GM12878 (cell line): ENCODE measurements around the gene RERE. TPM values are rescaled to one million over a fixed set of nuclear protein-coding genes. Genes with fewer than 3 reads are reported as not detected.

ENCODE experiments used
- ATAC-seq: fragments of 200-7000 bp; cut with Tn5 transposase; 3 replicates; pipeline ENCODE4 v1.9.1; 2020; ENCODE audit warnings: mild to moderate bottlenecking, moderate library complexity
- BruUV-seq: library from RNA; stranded (reverse); fragments of 400-500 nt; replicated peaks from 2 replicates; lab custom pipeline; 2021; lab: Mats Ljungman, UMichigan
- CTCF ChIA-PET: fragments of 300-600 bp; sonication (Branson Sonifier 250); formaldehyde crosslinking; extraction: SDS; loops from one replicate; lab custom pipeline; 2021; ENCODE audit warnings: inconsistent platforms; lab: Yijun Ruan, JAX
- POLR2A ChIA-PET: fragments of 350-600 bp; formaldehyde crosslinking; extraction: SDS; loops from one replicate; lab custom pipeline; 2021; ENCODE audit warnings: inconsistent platforms; lab: Charles Lee
- RAD21 ChIA-PET: fragments of 300-600 bp; sonication (Branson Sonifier 250); formaldehyde crosslinking; loops from one replicate; lab custom pipeline; 2023; ENCODE audit warnings: antibody characterized with exemption; ENCODE audit not compliant: unreplicated experiment; lab: Charles Lee
- SMC1A ChIA-PET: fragments of 300-600 bp; sonication (Branson Sonifier 250); formaldehyde crosslinking; loops from one replicate; lab custom pipeline; 2023; ENCODE audit not compliant: unreplicated experiment, uncharacterized antibody; lab: Charles Lee
- DNase-seq: peaks from one replicate; pipeline ENCODE4 v3.0.0-alpha.2; 2011; ENCODE audit warnings: low read depth, low spot score
- FAIRE-seq: peaks from 3 replicates; lab custom pipeline; 2011; peaks lifted over from hg19 to GRCh38; lab: Jason Lieb, UNC
- H2AFZ ChIP-seq: 2 replicates; pipeline ENCODE4 v1.6.0; 2011; ENCODE audit warnings: low read depth, low read length, control low read depth; ENCODE audit not compliant: control insufficient read depth
- H3K27ac ChIP-seq: 2 replicates; pipeline ENCODE4 v1.5.1; 2011; ENCODE audit warnings: control low read depth; ENCODE audit not compliant: control insufficient read depth, insufficient read depth
- H3K27me3 ChIP-seq, 2 experiments: replicated peaks in 1 of 2; 2 replicates each; pipeline versions ENCODE4 v1.6.0 to v1.6.1; 2011; ENCODE audit warnings: low read length in 1 of 2; ENCODE audit not compliant: control insufficient read depth in 2 of 2, insufficient read depth in 2 of 2
- H3K36me3 ChIP-seq, 2 experiments: 2 replicates each; pipeline ENCODE4 v1.5.1; 2011; ENCODE audit warnings: low read length in 1 of 2; ENCODE audit not compliant: control insufficient read depth in 2 of 2, insufficient read depth in 2 of 2
- H3K4me1 ChIP-seq: 2 replicates; pipeline ENCODE4 v1.6.1; 2011; ENCODE audit warnings: mild to moderate bottlenecking, low read length, moderate library complexity, mixed read lengths; ENCODE audit not compliant: control insufficient read depth, insufficient read depth
- H3K4me2 ChIP-seq: 2 replicates; pipeline ENCODE4 v1.6.0; 2011; ENCODE audit warnings: control low read depth; ENCODE audit not compliant: control insufficient read depth, insufficient read depth
- H3K4me3 ChIP-seq: fragments of 200-600 bp; sonication (generic); 2 replicates; pipeline ENCODE4 v1.5.1; 2016
- H3K79me2 ChIP-seq: 2 replicates; pipeline ENCODE4 v1.6.0; 2011; ENCODE audit warnings: low read length; ENCODE audit not compliant: control insufficient read depth, insufficient read depth
- H3K9ac ChIP-seq: 2 replicates; pipeline ENCODE4 v1.8.0; 2011; ENCODE audit warnings: low read length, control low read depth, mixed read lengths; ENCODE audit not compliant: control insufficient read depth, insufficient read depth
- H3K9me3 ChIP-seq: replicated peaks from 3 replicates; pipeline ENCODE4 v1.5.1; 2011; ENCODE audit warnings: mild to moderate bottlenecking, low read length; ENCODE audit not compliant: control insufficient read depth, insufficient read depth
- H4K20me1 ChIP-seq: 2 replicates; pipeline ENCODE4 v1.6.0; 2011; ENCODE audit not compliant: control insufficient read depth, insufficient read depth
- BACH1 ChIP-seq: fragments of 450-650 bp; IDR thresholded peaks from 2 replicates; pipeline ENCODE4 v1.6.1; 2017; ENCODE audit warnings: mild to moderate bottlenecking, borderline replicate concordance
- CBFB ChIP-seq: IDR thresholded peaks from 2 replicates; pipeline ENCODE4 v1.6.1; 2016; ENCODE audit warnings: antibody characterized with exemption, low read depth
- CHD2 ChIP-seq: IDR thresholded peaks from 2 replicates; pipeline ENCODE4 v1.6.1; 2011; ENCODE audit warnings: low read depth, low read length, improper control_type of control experiment, borderline replicate concordance
- FOS ChIP-seq: IDR thresholded peaks from 3 replicates; pipeline ENCODE4 v1.6.1; 2011; ENCODE audit warnings: borderline replicate concordance; ENCODE audit not compliant: insufficient read length; ENCODE audit errors: extremely low read depth
- IRF4 ChIP-seq: IDR thresholded peaks from 2 replicates; pipeline ENCODE4 v1.6.1; 2011; ENCODE audit warnings: low read depth, low read length
- IRF5 ChIP-seq: fragments of 450-650 bp; IDR thresholded peaks from 2 replicates; pipeline ENCODE4 v1.6.1; 2017; ENCODE audit warnings: borderline replicate concordance
- NRF1 ChIP-seq: conservative IDR thresholded peaks from 2 replicates; pipeline ENCODE4 v1.6.1; 2011; ENCODE audit warnings: mild to moderate bottlenecking, low read depth, low read length, improper control_type of control experiment
- RAD21 ChIP-seq: IDR thresholded peaks from 2 replicates; pipeline ENCODE4 v1.6.1; 2011; ENCODE audit warnings: mild to moderate bottlenecking, low read depth, low read length, moderate library complexity; ENCODE audit not compliant: insufficient read depth
- ZBTB33 ChIP-seq: fragments of 450-650 bp; IDR thresholded peaks from 2 replicates; pipeline ENCODE4 v1.6.1; 2017; ENCODE audit warnings: mild to moderate bottlenecking
- ZNF24 ChIP-seq: fragments of 450-650 bp; IDR thresholded peaks from 2 replicates; pipeline ENCODE4 v1.6.1; 2017; ENCODE audit warnings: antibody characterized with exemption, mild to moderate bottlenecking
- WGBS: methylation state at CpG from one replicate; pipeline ENCODE4 v1.1.6; 2016; ENCODE audit warnings: low lambda C conversion rate; ENCODE audit not compliant: insufficient replicate concordance, insufficient coverage; ENCODE audit errors: missing lambda C conversion rate; 5-methylcytosine and 5-hydroxymethylcytosine counted together
- in situ Hi-C: fragments of 300-500 bp; cut with MboI; formaldehyde crosslinking; loops from 9 replicates; pipeline ENCODE4 v1.14.3; 2018; ENCODE audit warnings: mixed read lengths
- intact Hi-C: fragments of 100-400 bp; cut with micrococcal nuclease; formaldehyde crosslinking; loops from one replicate; pipeline ENCODE4 v1.14.2; 2022; ENCODE audit not compliant: unreplicated experiment
- polyA plus RNA-seq, 11 experiments: library from polyadenylated mRNA; depleted of rRNA in 4 of 11; unstranded in 6 of 11; stranded (reverse) in 5 of 11; fragments of >200 nt; fragmentation: Nextera tagmentation in 4 of 11; fragmentation: Illumina TruSeq in 1 of 11; extraction: Ambion mirVana in 4 of 11; extraction: Trizol in 1 of 11; gene quantifications; 1 replicate in 1 of 11; 2 replicates in 10 of 11; pipeline versions ENCODE4 v1.2.1 to v1.2.3, GENCODE V29; 2011 to 2016; ENCODE audit warnings: inconsistent platforms in 2 of 11, missing spikeins in 2 of 11, low read depth in 1 of 11
- total RNA-seq, 4 experiments: library from RNA; depleted of rRNA in 3 of 4; stranded (reverse); fragments of >200 nt in 3 of 4; fragmentation: Illumina TruSeq in 1 of 4; extraction: Trizol in 1 of 4; gene quantifications; 2 replicates each; pipeline versions ENCODE4 v1.2.1 to v1.2.3, GENCODE V29; 2013 to 2021

Gene RERE
- total and polyA plus RNA-seq, 10 of the 15 experiments (the other 5 are each of a cell fraction or from before 2014, with no cell fraction given), result 5.2 to 60.5 (median 20.2) TPM

GRCh38 chr1:8551057-8551456 is 266.4 kb downstream of the RERE start:
- Histone ChIP-seq H3K9ac (no peak overlapping the region), H3K27ac (no peak overlapping the region), H4K20me1 (no peaks in the 10 kb centered on the region), H3K36me3 (peaks cover 5 to 12% of the 10 kb centered on the region in 2 experiments; a peak in 3 of 4 replicates), H3K4me3 (no peak overlapping the region), H3K27me3 (no peaks in the 10 kb centered on the region), H2AFZ (no peak overlapping the region), H3K79me2 (peaks cover 4% of the 10 kb centered on the region), H3K4me1 (peaks cover 9% of the 10 kb centered on the region), H3K4me2 (no peak overlapping the region), H3K9me3 (no peaks in the 10 kb centered on the region)
- DNase-seq, result no peak
- RAD21 ChIA-PET, result interaction anchor here (0.6 kb wide), 1 partner anchor 71 kb away, joined by 3 read pairs; no protein-coding TSS in a partner anchor
- TF ChIP-seq IRF4 (no peak), CBFB (no peak), NRF1 (no peak), ZBTB33 (no peak), RAD21 (no peak), FOS (no peak), IRF5 (no peak), ZNF24 (no peak), CHD2 (no peak), BACH1 (no peak)
- no peak for ATAC-seq
- POLR2A ChIA-PET, result interaction anchor here (1.2 kb wide), 1 partner anchor 88 kb away, joined by 3 read pairs; no protein-coding TSS in a partner anchor
- in situ Hi-C loops (no loop called here), intact Hi-C loops (no loop called here)
- SMC1A ChIA-PET, result interaction anchor here (0.8 to 3.0 kb wide), 11 partner anchors 11 to 298 kb away, joined by 3 to 16 read pairs (median 3); no protein-coding TSS in a partner anchor
- no TSS peak for BruUV-seq
- FAIRE-seq, result no peak
- 84% methylated on average over 3 of the region's 3 CpGs for WGBS
- CTCF ChIA-PET, result interaction anchor here (1.0 to 2.7 kb wide), 4 partner anchors 11 to 298 kb away, joined by 4 to 17 read pairs (median 4); no protein-coding TSS in a partner anchor
